ENCODE results near the gene ADCY5. TPM values are rescaled to one million over a fixed set of nuclear protein-coding genes. Genes with fewer than 3 reads are reported as not detected.

The ADCY5 gene
- total RNA-seq, 4 donors from 2014 or later: 14.0 to 86.8 (median 41.5) TPM

- DNase-seq (ENCODE audit: low spot score): no peak
- no peak for ATAC-seq (ENCODE audit: low FRiP score)
- TF ChIP-seq CTCF (IDR thresholded peaks at IDR 0.05): no peak
Measured at GRCh38 chr3:123388042-123388441, 60.8 kb downstream of the ADCY5 start.

- ATAC-seq (ENCODE audit: low FRiP score) (no peak), DNase-seq (ENCODE audit: low spot score) (no peak)
- no peak for TF ChIP-seq CTCF (IDR thresholded peaks at IDR 0.05)
Measured at GRCh38 chr3:123387532-123387931, 61.4 kb downstream of the ADCY5 start.

- ATAC-seq (ENCODE audit: low FRiP score) (no peak), DNase-seq (ENCODE audit: low spot score) (no peak)
- TF ChIP-seq CTCF (IDR thresholded peaks at IDR 0.05): no peak
Measured at GRCh38 chr3:123386477-123387040, 62.3 kb downstream of the ADCY5 start.

- DNase-seq (ENCODE audit: low spot score): no peak
- TF ChIP-seq CTCF (IDR thresholded peaks at IDR 0.05): no peak
- ATAC-seq (ENCODE audit: low FRiP score): no peak
Measured at GRCh38 chr3:123385981-123386380, 62.9 kb downstream of the ADCY5 start.

GRCh38 chr3:123385499-123385898 lies 63.4 kb downstream of the ADCY5 start:
- no peak for DNase-seq (ENCODE audit: low spot score)
- ATAC-seq (ENCODE audit: low FRiP score): no peak
- no peak for TF ChIP-seq CTCF (IDR thresholded peaks at IDR 0.05)

- TF ChIP-seq CTCF (IDR thresholded peaks at IDR 0.05): no peak
- no peak for ATAC-seq (ENCODE audit: low FRiP score)
Measured at GRCh38 chr3:123385001-123385401, 63.9 kb downstream of the ADCY5 start.

GRCh38 chr3:123384256-123384655 lies 64.6 kb downstream of the ADCY5 start:
- DNase-seq (ENCODE audit: low spot score) (no peak), ATAC-seq (ENCODE audit: low FRiP score) (no peak)
- no peak for TF ChIP-seq CTCF (IDR thresholded peaks at IDR 0.05)

More at GRCh38 chr3:123385001-123385401, 63.9 kb downstream of the ADCY5 start:
- DNase-seq (ENCODE audit: low spot score): no peak
